ENCODE data around the gene GPC6.

Gene GPC6

GRCh38 chr13:93729383-93729782, 502.8 kb downstream of the GPC6 start:
- Histone ChIP-seq H3K27me3 (ENCODE audit: control insufficient read depth in 1 of 2, insufficient read depth in 1 of 2, low read length in 2 of 2) (no peaks in the 10 kb centered on the region), H2BK120ac (ENCODE audit: low read depth, low read length) (no peak overlapping the region), H2BK12ac (ENCODE audit: low read length in 2 of 2) (no peak overlapping the region), H3K36me3 (ENCODE audit: control insufficient read depth in 1 of 2, insufficient read depth in 2 of 2, low read depth in 1 of 2, low read length in 2 of 2) (no peaks in the 10 kb centered on the region), H2AK5ac (ENCODE audit: low read length, severe bottlenecking) (no peak overlapping the region), H3K79me1 (replicated peaks; ENCODE audit: low read length, poor library complexity, severe bottlenecking) (peaks cover 5% of the 10 kb centered on the region), H2BK15ac (ENCODE audit: low read depth, poor library complexity, severe bottlenecking) (no peak overlapping the region), H3K27ac (ENCODE audit: low read length, poor library complexity, severe bottlenecking) (no peak overlapping the region), H3K4me1 (ENCODE audit: control insufficient read depth, insufficient read depth, low read depth, low read length) (no peaks in the 10 kb centered on the region), H3K4me3 (ENCODE audit: insufficient read depth in 1 of 2, low read depth in 1 of 2, low read length in 2 of 2) (no peak overlapping the region), H3K4me2 (ENCODE audit: low read length, poor library complexity, severe bottlenecking) (no peak overlapping the region), H4K8ac (ENCODE audit: low read length) (no peak overlapping the region), H3K23ac (ENCODE audit: low read length in 2 of 2) (no peak overlapping the region), H3K4ac (ENCODE audit: low read depth in 1 of 2, low read length in 2 of 2) (no peak overlapping the region), H3K9ac (ENCODE audit: low read length) (no peak overlapping the region), H3K18ac (ENCODE audit: low read depth in 1 of 2, low read length in 2 of 2) (no peak overlapping the region), H2AFZ (ENCODE audit: low read depth, low read length) (no peak overlapping the region), H3K9me3 (ENCODE audit: control insufficient read depth, low read length) (no peaks in the 10 kb centered on the region), H3K14ac (ENCODE audit: low read length in 2 of 2) (no peak overlapping the region), H2BK5ac (ENCODE audit: low read depth, low read length, poor library complexity, severe bottlenecking) (no peak overlapping the region), H4K91ac (ENCODE audit: low read length) (no peak overlapping the region)
- WGBS, result no CpG with 5 or more reads among the region's 2 CpGs
- DNase-seq, result no peak

DNA sequence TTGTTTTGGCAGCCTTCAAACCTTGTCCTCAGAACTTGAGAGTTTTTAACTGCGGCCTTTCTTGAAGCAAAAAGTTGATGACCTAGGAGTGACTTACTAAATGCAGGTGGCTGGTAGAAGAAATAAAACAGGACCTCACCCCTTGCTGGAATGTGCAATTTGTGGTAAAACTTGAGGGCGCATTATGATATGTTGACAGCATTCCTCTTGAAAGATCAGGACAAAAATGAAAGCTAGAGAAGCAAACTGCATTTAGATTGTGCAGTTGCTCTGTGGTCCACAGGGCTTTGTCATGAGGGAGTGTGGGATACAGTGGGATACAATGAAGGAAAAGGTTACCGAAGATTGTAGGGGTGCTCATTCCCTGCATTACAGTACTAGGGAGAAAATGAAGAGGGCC, 504.2 kb downstream of the GPC6 start:
- Histone ChIP-seq H2AFZ (ENCODE audit: low read depth, low read length) (no peak overlapping the region), H4K8ac (ENCODE audit: low read length) (no peak overlapping the region), H3K27ac (ENCODE audit: low read length, poor library complexity, severe bottlenecking) (no peak overlapping the region), H3K23ac (ENCODE audit: low read length in 2 of 2) (no peak overlapping the region), H3K4me2 (ENCODE audit: low read length, poor library complexity, severe bottlenecking) (no peak overlapping the region), H2BK5ac (ENCODE audit: low read depth, low read length, poor library complexity, severe bottlenecking) (no peak overlapping the region), H3K18ac (ENCODE audit: low read depth in 1 of 2, low read length in 2 of 2) (no peak overlapping the region), H2BK15ac (ENCODE audit: low read depth, poor library complexity, severe bottlenecking) (no peak overlapping the region), H3K4me1 (ENCODE audit: control insufficient read depth, insufficient read depth, low read depth, low read length) (no peaks in the 10 kb centered on the region), H3K4ac (ENCODE audit: low read depth in 1 of 2, low read length in 2 of 2) (no peak overlapping the region), H3K27me3 (ENCODE audit: control insufficient read depth in 1 of 2, insufficient read depth in 1 of 2, low read length in 2 of 2) (no peaks in the 10 kb centered on the region), H3K79me1 (replicated peaks; ENCODE audit: low read length, poor library complexity, severe bottlenecking) (peaks cover 5% of the 10 kb centered on the region), H3K4me3 (ENCODE audit: insufficient read depth in 1 of 2, low read depth in 1 of 2, low read length in 2 of 2) (no peak overlapping the region), H4K91ac (ENCODE audit: low read length) (no peak overlapping the region), H2BK12ac (ENCODE audit: low read length in 2 of 2) (no peak overlapping the region), H2AK5ac (ENCODE audit: low read length, severe bottlenecking) (no peak overlapping the region), H2BK120ac (ENCODE audit: low read depth, low read length) (no peak overlapping the region), H3K36me3 (ENCODE audit: control insufficient read depth in 1 of 2, insufficient read depth in 2 of 2, low read depth in 1 of 2, low read length in 2 of 2) (no peaks in the 10 kb centered on the region), H3K9me3 (ENCODE audit: control insufficient read depth, low read length) (no peaks in the 10 kb centered on the region), H3K9ac (ENCODE audit: low read length) (no peak overlapping the region), H3K14ac (ENCODE audit: low read length in 2 of 2) (no peak overlapping the region)
- 74% methylated on average over 3 of the region's 3 CpGs for WGBS
- no peak for DNase-seq

GRCh38 chr13:93732186-93732585, 505.6 kb downstream of the GPC6 start:
- H2AFZ ChIP-seq (ENCODE audit: low read depth, low read length), result no peak overlapping the region
- no peak overlapping the region for H3K4me2 ChIP-seq (ENCODE audit: low read length, poor library complexity, severe bottlenecking)
- H3K4me1 ChIP-seq (ENCODE audit: control insufficient read depth, insufficient read depth, low read depth, low read length), result no peaks in the 10 kb centered on the region
- WGBS, result 88% methylated on average over 1 of the region's 2 CpGs
- H3K4me3 ChIP-seq (ENCODE audit: insufficient read depth in 1 of 2, low read depth in 1 of 2, low read length in 2 of 2), result no peak overlapping the region
- no peak overlapping the region for H3K23ac ChIP-seq (ENCODE audit: low read length in 2 of 2)
- H2BK5ac ChIP-seq (ENCODE audit: low read depth, low read length, poor library complexity, severe bottlenecking), result no peak overlapping the region
- H3K79me1 ChIP-seq (replicated peaks; ENCODE audit: low read length, poor library complexity, severe bottlenecking), result no peaks in the 10 kb centered on the region
- no peak overlapping the region for H3K27ac ChIP-seq (ENCODE audit: low read length, poor library complexity, severe bottlenecking)
- no peak for DNase-seq
- H2AK5ac ChIP-seq (ENCODE audit: low read length, severe bottlenecking), result no peak overlapping the region
- H3K14ac ChIP-seq (ENCODE audit: low read length in 2 of 2), result no peak overlapping the region
- H3K18ac ChIP-seq (ENCODE audit: low read depth in 1 of 2, low read length in 2 of 2), result no peak overlapping the region
- no peaks in the 10 kb centered on the region for H3K9me3 ChIP-seq (ENCODE audit: control insufficient read depth, low read length)
- H2BK12ac ChIP-seq (ENCODE audit: low read length in 2 of 2), result no peak overlapping the region
- no peak overlapping the region for H4K91ac ChIP-seq (ENCODE audit: low read length)
- no peak overlapping the region for H3K9ac ChIP-seq (ENCODE audit: low read length)
- no peak overlapping the region for H2BK120ac ChIP-seq (ENCODE audit: low read depth, low read length)
- no peak overlapping the region for H3K4ac ChIP-seq (ENCODE audit: low read depth in 1 of 2, low read length in 2 of 2)
- H4K8ac ChIP-seq (ENCODE audit: low read length), result no peak overlapping the region
- H3K36me3 ChIP-seq (ENCODE audit: control insufficient read depth in 1 of 2, insufficient read depth in 2 of 2, low read depth in 1 of 2, low read length in 2 of 2), result no peaks in the 10 kb centered on the region
- H3K27me3 ChIP-seq (ENCODE audit: control insufficient read depth in 1 of 2, insufficient read depth in 1 of 2, low read length in 2 of 2), result no peaks in the 10 kb centered on the region
- no peak overlapping the region for H2BK15ac ChIP-seq (ENCODE audit: low read depth, poor library complexity, severe bottlenecking)

GRCh38 chr13:93736081-93736480, 509.5 kb downstream of the GPC6 start:
- no peak overlapping the region for H2BK12ac ChIP-seq (ENCODE audit: low read length in 2 of 2)
- no peak overlapping the region for H4K91ac ChIP-seq (ENCODE audit: low read length)
- H3K4me3 ChIP-seq (ENCODE audit: insufficient read depth in 1 of 2, low read depth in 1 of 2, low read length in 2 of 2), result no peak overlapping the region
- DNase-seq, result no peak
- no peak overlapping the region for H4K8ac ChIP-seq (ENCODE audit: low read length)
- no peaks in the 10 kb centered on the region for H3K36me3 ChIP-seq (ENCODE audit: control insufficient read depth in 1 of 2, insufficient read depth in 2 of 2, low read depth in 1 of 2, low read length in 2 of 2)
- no peak overlapping the region for H3K23ac ChIP-seq (ENCODE audit: low read length in 2 of 2)
- H3K9me3 ChIP-seq (ENCODE audit: control insufficient read depth, low read length), result no peaks in the 10 kb centered on the region
- no peak overlapping the region for H3K4ac ChIP-seq (ENCODE audit: low read depth in 1 of 2, low read length in 2 of 2)
- H3K18ac ChIP-seq (ENCODE audit: low read depth in 1 of 2, low read length in 2 of 2), result no peak overlapping the region
- H2AFZ ChIP-seq (ENCODE audit: low read depth, low read length), result no peak overlapping the region
- no peak overlapping the region for H3K14ac ChIP-seq (ENCODE audit: low read length in 2 of 2)
- no peak overlapping the region for H2AK5ac ChIP-seq (ENCODE audit: low read length, severe bottlenecking)
- H3K27ac ChIP-seq (ENCODE audit: low read length, poor library complexity, severe bottlenecking), result no peak overlapping the region
- H2BK5ac ChIP-seq (ENCODE audit: low read depth, low read length, poor library complexity, severe bottlenecking), result no peak overlapping the region
- H2BK15ac ChIP-seq (ENCODE audit: low read depth, poor library complexity, severe bottlenecking), result no peak overlapping the region
- no peak overlapping the region for H3K4me2 ChIP-seq (ENCODE audit: low read length, poor library complexity, severe bottlenecking)
- no peaks in the 10 kb centered on the region for H3K4me1 ChIP-seq (ENCODE audit: control insufficient read depth, insufficient read depth, low read depth, low read length)
- no peaks in the 10 kb centered on the region for H3K27me3 ChIP-seq (ENCODE audit: control insufficient read depth in 1 of 2, insufficient read depth in 1 of 2, low read length in 2 of 2)
- H2BK120ac ChIP-seq (ENCODE audit: low read depth, low read length), result no peak overlapping the region
- no peak overlapping the region for H3K9ac ChIP-seq (ENCODE audit: low read length)
- H3K79me1 ChIP-seq (replicated peaks; ENCODE audit: low read length, poor library complexity, severe bottlenecking), result no peaks in the 10 kb centered on the region

Measured in mesenchymal stem cell (in vitro differentiated cells and primary cell).